Breast epithelium (tissue), 3 donors: ENCODE data around the gene U2SURP.

Experiments
- POLR2A ChIP-seq: fragments of 450-650 bp; IDR thresholded peaks from one replicate; pipeline ENCODE4 v1.6.1; 2016; ENCODE audit warnings: antibody characterized with exemption, mild to moderate bottlenecking, moderate library complexity
- POLR2AphosphoS5 ChIP-seq, 3 donors: sonication (generic); formaldehyde crosslinking; IDR thresholded peaks; one replicate each; pipeline ENCODE4 v1.6.1; 2017; ENCODE audit warnings: antibody characterized with exemption in 3 of 3
- TF ChIP-seq, protein P1 (sequence below), 3 donors: fragments of 450-650 bp; IDR thresholded peaks; one replicate each; pipeline ENCODE4 v1.5.1; 2016 to 2017; ENCODE audit warnings: antibody characterized with exemption in 3 of 3, mild to moderate bottlenecking in 3 of 3, moderate library complexity in 3 of 3

DNA sequence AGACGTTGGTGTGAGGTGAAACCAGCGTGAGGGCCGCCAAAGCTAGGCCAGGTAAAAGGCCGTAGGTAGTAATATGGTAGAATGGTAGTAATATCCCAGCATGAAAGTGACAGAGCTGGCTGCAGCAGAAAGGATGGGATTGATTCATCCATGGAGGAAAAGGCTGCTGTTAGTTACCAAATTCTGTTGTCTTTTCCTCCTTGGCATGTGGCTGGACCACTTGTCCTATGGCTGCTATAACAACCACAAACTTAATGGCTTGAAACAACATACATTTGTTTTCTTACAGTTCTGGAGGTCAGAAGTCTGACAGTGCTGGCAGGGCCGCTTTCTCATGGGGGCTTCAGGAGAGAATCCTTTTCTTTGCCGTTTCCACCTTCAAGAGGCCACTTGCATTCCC lies 70.4 kb downstream of the U2SURP start:
- TF ChIP-seq, protein P1, sequence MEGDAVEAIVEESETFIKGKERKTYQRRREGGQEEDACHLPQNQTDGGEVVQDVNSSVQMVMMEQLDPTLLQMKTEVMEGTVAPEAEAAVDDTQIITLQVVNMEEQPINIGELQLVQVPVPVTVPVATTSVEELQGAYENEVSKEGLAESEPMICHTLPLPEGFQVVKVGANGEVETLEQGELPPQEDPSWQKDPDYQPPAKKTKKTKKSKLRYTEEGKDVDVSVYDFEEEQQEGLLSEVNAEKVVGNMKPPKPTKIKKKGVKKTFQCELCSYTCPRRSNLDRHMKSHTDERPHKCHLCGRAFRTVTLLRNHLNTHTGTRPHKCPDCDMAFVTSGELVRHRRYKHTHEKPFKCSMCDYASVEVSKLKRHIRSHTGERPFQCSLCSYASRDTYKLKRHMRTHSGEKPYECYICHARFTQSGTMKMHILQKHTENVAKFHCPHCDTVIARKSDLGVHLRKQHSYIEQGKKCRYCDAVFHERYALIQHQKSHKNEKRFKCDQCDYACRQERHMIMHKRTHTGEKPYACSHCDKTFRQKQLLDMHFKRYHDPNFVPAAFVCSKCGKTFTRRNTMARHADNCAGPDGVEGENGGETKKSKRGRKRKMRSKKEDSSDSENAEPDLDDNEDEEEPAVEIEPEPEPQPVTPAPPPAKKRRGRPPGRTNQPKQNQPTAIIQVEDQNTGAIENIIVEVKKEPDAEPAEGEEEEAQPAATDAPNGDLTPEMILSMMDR (IDR thresholded peaks at IDR 0.05) = no peak
- TF ChIP-seq POLR2A (no peak), POLR2AphosphoS5 (IDR thresholded peaks at IDR 0.05) (no peak)
